Choroid plexus epithelial cell (primary cell): ENCODE results near the gene DDX24.

Experiments
- DNase-seq: peaks from one replicate; pipeline ENCODE4 v3.0.0-alpha.2; 2010; ENCODE audit warnings: low read depth
- H3K4me3 ChIP-seq: 2 replicates; pipeline ENCODE4 v1.5.1; 2011; ENCODE audit warnings: low read depth, mild to moderate bottlenecking, control low read depth, low read length, moderate library complexity
- CTCF ChIP-seq: conservative IDR thresholded peaks from 2 replicates; pipeline ENCODE4 v1.5.1; 2011; ENCODE audit warnings: low read depth, mild to moderate bottlenecking, control low read depth, inconsistent platforms, low read length, moderate library complexity

DDX24 gene

GRCh38 chr14:94110552-94111181, 29.7 kb upstream of the DDX24 start, which contains the start of gene IFI27:
Gene IFI27, plus strand, starts transcription at chr14:94110736.
- peak; percentile 53 for DNase-seq
- H3K4me3 ChIP-seq = no peak within 1 kb of the TSS
- TF ChIP-seq CTCF = no peak

GRCh38 chr14:94109915-94110250, 28.9 kb upstream of the DDX24 start:
- no peak for DNase-seq
- TF ChIP-seq CTCF = no peak
- no peak overlapping the region for H3K4me3 ChIP-seq

- no peak for DNase-seq
- no peak for TF ChIP-seq CTCF
- no peak overlapping the region for H3K4me3 ChIP-seq
Measured at GRCh38 chr14:94104731-94105130, 23.7 kb upstream of the DDX24 start.

- H3K4me3 ChIP-seq = no peak overlapping the region
- TF ChIP-seq CTCF = no peak
- DNase-seq = peak; percentile 18
Measured at GRCh38 chr14:94103554-94104150, 22.6 kb upstream of the DDX24 start.

GRCh38 chr14:94102768-94103482, 21.9 kb upstream of the DDX24 start:
- DNase-seq = no peak
- H3K4me3 ChIP-seq = no peak overlapping the region

GRCh38 chr14:94101748-94102147, 20.7 kb upstream of the DDX24 start:
- H3K4me3 ChIP-seq = no peak overlapping the region
- no peak for TF ChIP-seq CTCF
- DNase-seq = no peak

More at GRCh38 chr14:94102768-94103482, 21.9 kb upstream of the DDX24 start:
- no peak for TF ChIP-seq CTCF

- no peak overlapping the region for H3K4me3 ChIP-seq
- no peak for TF ChIP-seq CTCF
- peak; percentile 71 for DNase-seq
Measured at GRCh38 chr14:94100847-94101246, 19.8 kb upstream of the DDX24 start.
